ENCODE data around the gene SRP72. TPM values are rescaled to one million over a fixed set of nuclear protein-coding genes. Genes with fewer than 3 reads are reported as not detected.

SRP72 gene
- total and polyA plus RNA-seq, 2 of the 4 experiments (the other 2 are of a cell fraction), result 73.8 to 123 TPM

- no peaks in the 10 kb centered on the region for H3K9me3 ChIP-seq (ENCODE audit: control insufficient read depth, insufficient read depth, low read length)
- H3K36me3 ChIP-seq (ENCODE audit: control insufficient read depth, insufficient read depth, low read length), result no peaks in the 10 kb centered on the region
- H3K27me3 ChIP-seq (ENCODE audit: control insufficient read depth, insufficient read depth, low read length), result peaks cover 2% of the 10 kb centered on the region; the same call in 1 of the 2 replicates
- H2AK9ac ChIP-seq (replicated peaks; ENCODE audit: low read depth, low read length, poor library complexity), result no peak overlapping the region
- H4K91ac ChIP-seq (ENCODE audit: insufficient read depth, low read depth, low read length), result no peak overlapping the region
- H2BK5ac ChIP-seq (ENCODE audit: low read depth, low read length, poor library complexity, severe bottlenecking), result no peak overlapping the region
- no peaks in the 10 kb centered on the region for H4K20me1 ChIP-seq (ENCODE audit: insufficient read depth, low read length)
- H2AFZ ChIP-seq (replicated peaks; ENCODE audit: low read length, poor library complexity), result peak overlapping the region; percentile 95
- H3K4me2 ChIP-seq (ENCODE audit: low read depth, low read length), result peak overlapping the region; percentile 78
- peak overlapping the region; percentile 11; the same call in 1 of the 2 replicates for H3K4ac ChIP-seq (ENCODE audit: low read depth, low read length)
- H3K27ac ChIP-seq (ENCODE audit: insufficient read depth, low read length), result no peak overlapping the region
- 0 out of 2 replicates have a peak, but pooled peaks cover 2% of the 10 kb centered on the region for H3K4me1 ChIP-seq (ENCODE audit: control insufficient read depth, insufficient read depth, low read length)
- H2BK20ac ChIP-seq (ENCODE audit: low read depth, low read length), result no peak overlapping the region
- dilution Hi-C loops (cut with HindIII; ENCODE audit: low sequenced_read_pairs, unreplicated experiment) (no loop called here), in situ Hi-C loops (cut with MboI; ENCODE audit: low sequenced_read_pairs) (no loop called here), intact Hi-C loops (cut with micrococcal nuclease) (no loop called here)
- no peaks in the 10 kb centered on the region; a peak in 1 of 4 replicates for H3K79me1 ChIP-seq (ENCODE audit: low read depth in 1 of 2, low read length in 2 of 2)
- no peaks in the 10 kb centered on the region; the same call in 1 of the 2 replicates for H3K9me1 ChIP-seq (ENCODE audit: insufficient read depth, low read length)
- peak overlapping the region; percentile 31; the same call in 1 of the 2 replicates for H4K5ac ChIP-seq (ENCODE audit: low read depth, low read length)
- TF ChIP-seq MAZ (IDR thresholded peaks at IDR 0.05; ENCODE audit: borderline replicate concordance, low read depth, low read length), result no peak
- TF ChIP-seq, protein P1, sequence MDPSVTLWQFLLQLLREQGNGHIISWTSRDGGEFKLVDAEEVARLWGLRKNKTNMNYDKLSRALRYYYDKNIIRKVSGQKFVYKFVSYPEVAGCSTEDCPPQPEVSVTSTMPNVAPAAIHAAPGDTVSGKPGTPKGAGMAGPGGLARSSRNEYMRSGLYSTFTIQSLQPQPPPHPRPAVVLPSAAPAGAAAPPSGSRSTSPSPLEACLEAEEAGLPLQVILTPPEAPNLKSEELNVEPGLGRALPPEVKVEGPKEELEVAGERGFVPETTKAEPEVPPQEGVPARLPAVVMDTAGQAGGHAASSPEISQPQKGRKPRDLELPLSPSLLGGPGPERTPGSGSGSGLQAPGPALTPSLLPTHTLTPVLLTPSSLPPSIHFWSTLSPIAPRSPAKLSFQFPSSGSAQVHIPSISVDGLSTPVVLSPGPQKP (IDR thresholded peaks at IDR 0.05; ENCODE audit: borderline replicate concordance, low read depth, low read length), result no peak
- TF ChIP-seq RCOR1 (IDR thresholded peaks at IDR 0.05; ENCODE audit: insufficient replicate concordance, low read length), result no peak
- TF ChIP-seq FOS (IDR thresholded peaks at IDR 0.05; ENCODE audit: low read depth, low read length), result no peak
- no peak for TF ChIP-seq RAD21 (IDR thresholded peaks at IDR 0.05; ENCODE audit: low read length)
- TF ChIP-seq RFX5 (IDR thresholded peaks at IDR 0.05; ENCODE audit: low read depth, low read length), result no peak
- no peak for TF ChIP-seq MXI1 (IDR thresholded peaks at IDR 0.05; ENCODE audit: borderline replicate concordance, low read depth, low read length)
- TF ChIP-seq, protein P2, sequence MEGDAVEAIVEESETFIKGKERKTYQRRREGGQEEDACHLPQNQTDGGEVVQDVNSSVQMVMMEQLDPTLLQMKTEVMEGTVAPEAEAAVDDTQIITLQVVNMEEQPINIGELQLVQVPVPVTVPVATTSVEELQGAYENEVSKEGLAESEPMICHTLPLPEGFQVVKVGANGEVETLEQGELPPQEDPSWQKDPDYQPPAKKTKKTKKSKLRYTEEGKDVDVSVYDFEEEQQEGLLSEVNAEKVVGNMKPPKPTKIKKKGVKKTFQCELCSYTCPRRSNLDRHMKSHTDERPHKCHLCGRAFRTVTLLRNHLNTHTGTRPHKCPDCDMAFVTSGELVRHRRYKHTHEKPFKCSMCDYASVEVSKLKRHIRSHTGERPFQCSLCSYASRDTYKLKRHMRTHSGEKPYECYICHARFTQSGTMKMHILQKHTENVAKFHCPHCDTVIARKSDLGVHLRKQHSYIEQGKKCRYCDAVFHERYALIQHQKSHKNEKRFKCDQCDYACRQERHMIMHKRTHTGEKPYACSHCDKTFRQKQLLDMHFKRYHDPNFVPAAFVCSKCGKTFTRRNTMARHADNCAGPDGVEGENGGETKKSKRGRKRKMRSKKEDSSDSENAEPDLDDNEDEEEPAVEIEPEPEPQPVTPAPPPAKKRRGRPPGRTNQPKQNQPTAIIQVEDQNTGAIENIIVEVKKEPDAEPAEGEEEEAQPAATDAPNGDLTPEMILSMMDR (conservative IDR thresholded peaks at IDR 0.05; ENCODE audit: low read depth, low read length), result no peak
- TF ChIP-seq POLR2A (IDR thresholded peaks at IDR 0.05; ENCODE audit: low read depth, low read length), result no peak
- no peak for TF ChIP-seq SMC3 (IDR thresholded peaks at IDR 0.05; ENCODE audit: low read depth, low read length)
- no peak for TF ChIP-seq BHLHE40 (IDR thresholded peaks at IDR 0.05; ENCODE audit: low read depth, low read length)
- no peak for TF ChIP-seq CHD1 (IDR thresholded peaks at IDR 0.05; ENCODE audit: low read depth, low read length)
- TF ChIP-seq CEBPB (IDR thresholded peaks at IDR 0.05; ENCODE audit: low read depth, low read length), result no peak
- no peak for TF ChIP-seq NFE2L2 (IDR thresholded peaks at IDR 0.05; ENCODE audit: low read depth, low read length)
- TF ChIP-seq USF2 (IDR thresholded peaks at IDR 0.05; ENCODE audit: low read depth, low read length), result no peak
- TF ChIP-seq MAFK (IDR thresholded peaks at IDR 0.05; ENCODE audit: low read depth, low read length), result no peak
- H3K56ac ChIP-seq (ENCODE audit: extremely low read depth, insufficient read depth, low read length), result no peak overlapping the region
- peak overlapping the region; percentile 88 for H3K23ac ChIP-seq (ENCODE audit: low read depth, low read length)
- no TSS peak for BruUV-seq (replicated peaks)
- H3K14ac ChIP-seq (replicated peaks; ENCODE audit: low read depth, low read length), result peak overlapping the region; percentile 96
- peak overlapping the region; percentile 86 for H3K9ac ChIP-seq (ENCODE audit: low read depth, low read length)
- DNase-seq (no peak), ATAC-seq (ENCODE audit: low read depth) (no peak)
- H2AK5ac ChIP-seq (ENCODE audit: low read depth, low read length), result no peak overlapping the region
- peak overlapping the region in 1 of 2 experiments; percentile 74; a peak in 2 of 4 replicates for H4K8ac ChIP-seq (ENCODE audit: low read depth in 2 of 2, low read length in 2 of 2)
- H3K18ac ChIP-seq (ENCODE audit: low read depth, low read length), result no peak overlapping the region
- peak overlapping the region; percentile 59 for H3K4me3 ChIP-seq (ENCODE audit: insufficient read depth, low read depth, low read length)
- H2BK120ac ChIP-seq (ENCODE audit: low read depth, low read length), result no peak overlapping the region
- ChIA-PET POLR2A (ENCODE audit: unreplicated experiment) (no interaction called here), CTCF (no interaction called here)
- WGBS, 2 experiments (ENCODE audit: extremely low coverage in 2 of 2, insufficient read length in 1 of 2), result 40% methylated on average over 1 of the region's 11 CpGs; no CpG with 5 or more reads in 1 of the 2 experiments
- no peak overlapping the region for H2BK15ac ChIP-seq (ENCODE audit: low read depth, low read length)
Observed at GRCh38 chr4:56531149-56531770, 63.8 kb downstream of the SRP72 start.

Data from IMR-90 (cell line).